NCI-H2171 (cell line): ENCODE data around the gene TFE3.

Source experiments
- DNase-seq: peaks from one replicate; lab custom pipeline; 2025; lab: John Stamatoyannopoulos, UW

TFE3 gene

DNA sequence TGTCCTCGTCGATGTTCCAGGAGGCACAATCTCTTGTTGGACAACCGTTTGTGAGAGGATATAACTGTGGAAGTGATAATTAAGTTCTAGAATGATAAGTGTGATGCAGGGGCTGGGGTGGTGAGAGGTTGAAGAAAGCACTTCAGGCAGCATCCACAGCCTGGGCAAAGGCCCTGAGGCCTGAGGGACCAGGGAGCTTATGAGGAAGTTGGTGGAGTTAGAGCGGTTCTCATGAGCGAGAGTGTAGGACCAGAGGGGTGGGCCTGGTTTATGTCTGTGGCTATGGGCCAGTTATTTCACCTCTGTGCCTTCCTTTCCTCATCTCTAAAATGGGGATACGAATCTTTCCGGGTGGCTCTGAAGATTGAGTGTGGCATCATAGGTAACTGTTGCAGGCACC, 18.3 kb upstream of the TFE3 start:
- no peak for DNase-seq

DNA sequence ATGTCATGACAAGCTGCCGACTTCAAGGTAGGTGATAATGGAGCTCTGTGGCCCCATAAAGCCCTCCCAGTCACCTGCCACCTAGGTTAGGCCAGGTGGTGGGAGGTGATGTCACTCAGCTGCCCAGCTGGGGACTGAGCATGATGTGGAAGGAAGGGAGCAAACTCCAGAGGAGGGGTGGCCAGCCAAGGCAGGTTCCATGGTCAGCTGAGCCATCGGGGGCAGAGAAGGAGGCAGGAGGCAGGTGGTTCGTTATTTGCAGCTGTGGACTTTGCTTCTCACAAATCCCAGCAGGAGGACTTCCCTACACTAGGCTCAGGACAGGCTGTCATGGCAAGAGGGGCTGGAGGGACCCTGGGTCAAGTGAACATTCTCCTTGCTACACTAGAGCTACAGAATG, 17.8 kb upstream of the TFE3 start:
- DNase-seq: no peak

DNA sequence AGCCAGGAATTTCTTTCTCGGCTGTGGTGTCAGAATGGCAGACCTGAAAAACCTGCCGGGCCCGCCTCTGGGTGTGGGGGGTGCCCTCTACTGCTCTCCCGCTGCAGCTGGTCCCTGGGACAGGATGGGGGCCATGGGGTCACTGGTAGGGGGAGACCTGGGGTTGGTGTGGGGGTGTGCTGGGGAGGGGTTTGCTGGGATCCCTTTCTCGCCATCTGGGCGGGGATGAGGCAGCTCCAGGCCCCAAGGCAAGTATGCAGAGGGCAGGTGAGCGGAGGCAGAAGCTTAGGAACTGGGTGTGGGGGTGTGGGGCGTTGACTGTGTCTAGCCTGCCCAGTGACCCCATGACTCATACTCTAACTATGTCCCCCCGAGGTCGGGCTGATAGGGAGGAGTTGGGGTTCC, 16.5 kb upstream of the TFE3 start:
- no peak for DNase-seq

DNA sequence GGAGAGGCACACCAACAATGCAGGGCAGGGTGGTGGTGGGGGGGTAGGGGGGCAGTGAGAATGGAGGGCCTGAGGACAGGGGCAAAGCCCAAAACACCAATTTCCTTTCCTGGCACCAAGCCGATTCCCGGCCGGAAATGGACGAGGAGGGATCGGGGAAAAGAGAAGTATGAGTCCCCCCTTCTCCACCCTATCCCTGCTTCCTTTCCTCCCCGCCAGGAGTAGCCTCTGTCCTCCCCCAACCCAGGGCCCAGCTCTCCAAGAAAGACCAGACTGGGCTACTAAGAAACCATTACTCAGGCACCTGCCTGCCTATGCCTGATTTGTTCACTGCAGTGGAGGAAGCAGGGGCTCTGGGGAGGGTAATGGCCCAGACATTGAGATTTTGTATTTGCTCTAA, 16.0 kb upstream of the TFE3 start:
- DNase-seq: no peak

DNA sequence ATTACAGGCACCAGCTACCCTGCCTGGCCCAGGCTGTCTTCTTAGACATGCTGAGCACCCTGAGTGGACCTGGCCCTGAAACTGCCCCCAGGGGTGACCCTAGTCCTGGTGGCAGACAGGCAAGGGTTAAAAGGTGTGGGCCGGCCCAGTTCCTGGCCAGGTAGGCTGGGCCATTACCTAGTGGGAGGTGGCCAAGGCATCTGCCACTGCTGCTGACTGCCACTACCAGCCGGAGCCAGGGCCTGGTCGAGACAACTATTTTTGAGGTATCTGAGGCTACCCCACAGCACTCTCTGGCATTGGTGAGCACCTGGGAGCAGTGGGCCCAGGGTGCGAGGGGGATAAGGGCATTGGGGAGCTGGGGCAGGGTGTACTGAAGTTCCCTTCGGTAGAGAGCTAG, 15.6 kb upstream of the TFE3 start, which contains the start of gene CCDC120:
CCDC120 (plus strand) TSS at position 206 of the 400 bp plus-strand sequence. CDS start 3,043 bp downstream, outside the sequence.
- no peak for DNase-seq

DNA sequence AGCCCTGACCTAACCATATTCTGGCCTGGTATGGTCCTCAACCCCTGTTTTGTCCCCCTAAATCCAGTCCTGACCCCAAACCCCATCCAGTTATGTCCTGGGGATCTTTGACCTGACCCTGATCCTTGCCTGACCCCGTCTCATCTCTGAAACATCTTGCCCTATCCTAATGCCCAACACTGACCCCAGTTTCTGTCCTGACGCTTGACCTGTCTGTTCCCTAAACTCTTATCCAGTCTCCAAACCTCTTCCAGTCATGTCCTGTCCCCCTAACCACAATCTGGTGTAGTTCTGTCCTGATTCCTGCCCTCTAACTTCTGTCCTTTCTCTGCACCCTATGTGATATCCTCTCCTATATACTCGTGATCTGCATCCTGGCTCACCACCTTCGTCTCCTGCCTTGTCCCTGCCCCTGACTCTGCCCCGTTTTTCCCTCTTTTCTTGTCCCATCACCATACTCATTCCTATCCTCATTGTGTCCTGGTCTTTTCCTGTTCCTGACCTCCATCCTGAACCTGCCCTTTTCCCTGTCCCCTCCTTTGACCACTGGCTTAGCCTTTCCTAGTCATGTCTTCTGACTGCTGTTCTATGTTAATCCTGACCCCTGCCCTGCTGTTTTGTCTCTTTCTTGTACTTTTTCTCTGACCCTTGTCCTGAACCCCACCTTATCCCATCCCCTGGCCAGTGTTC, 11.1 kb upstream of the TFE3 start:
- no peak for DNase-seq

DNA sequence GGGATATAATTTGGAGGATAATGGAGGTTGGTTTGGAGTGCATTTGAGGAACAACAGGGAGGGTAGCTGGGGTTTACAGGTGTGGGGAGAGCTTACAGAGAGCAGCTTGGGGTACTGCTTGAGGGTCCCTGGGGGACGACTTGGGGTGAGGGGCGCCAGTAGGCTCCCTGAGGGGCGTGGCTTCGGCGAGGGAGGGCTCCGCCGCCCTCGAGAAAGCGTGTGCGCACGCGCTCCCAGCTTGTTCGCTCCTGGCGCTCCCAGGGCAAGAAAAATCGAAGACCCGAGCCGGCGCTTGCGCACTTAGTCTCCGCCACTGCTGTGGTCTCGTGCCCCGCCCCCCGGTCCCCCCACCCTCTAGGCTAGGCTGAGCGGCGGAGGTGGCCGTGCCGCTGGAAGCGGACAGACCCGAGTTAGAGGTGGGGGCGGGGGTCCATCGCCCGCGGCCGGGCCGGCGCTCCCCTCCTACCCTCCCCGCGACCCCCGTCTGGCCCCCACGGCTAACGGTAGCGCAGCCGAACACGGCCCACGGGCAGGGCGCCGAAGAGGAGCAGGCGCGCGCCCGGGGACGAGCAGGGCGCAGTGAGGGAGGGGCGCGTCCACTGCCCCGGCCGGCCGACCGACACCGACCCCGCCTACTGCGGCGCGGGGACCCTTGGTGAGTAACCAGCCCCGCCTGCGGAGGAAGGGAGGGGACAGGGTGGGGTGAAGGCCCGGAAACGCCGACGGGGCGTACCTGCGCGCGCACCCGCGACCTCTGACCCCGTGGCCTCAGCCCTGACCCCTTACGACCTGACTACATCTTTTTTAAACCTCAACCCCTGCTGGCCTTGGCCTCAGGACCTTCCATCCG, 10.3 kb upstream of the TFE3 start:
- peak; percentile 73 for DNase-seq

DNA sequence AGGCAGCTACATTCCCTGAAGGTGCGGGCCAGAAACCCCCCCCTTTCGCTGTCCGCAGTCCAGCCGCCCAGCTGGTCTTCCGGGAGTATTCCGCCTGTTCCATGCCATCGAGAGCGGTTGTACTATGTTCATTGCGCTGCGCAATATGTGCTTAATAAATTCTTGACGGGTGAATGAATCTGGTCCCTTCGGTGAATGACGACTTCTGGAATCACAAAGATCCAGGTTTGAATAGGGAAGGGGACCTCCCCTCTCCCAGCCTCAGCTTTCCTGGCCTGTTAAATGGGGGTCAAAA, 777 bp upstream of the TFE3 start:
- no peak for DNase-seq

DNA sequence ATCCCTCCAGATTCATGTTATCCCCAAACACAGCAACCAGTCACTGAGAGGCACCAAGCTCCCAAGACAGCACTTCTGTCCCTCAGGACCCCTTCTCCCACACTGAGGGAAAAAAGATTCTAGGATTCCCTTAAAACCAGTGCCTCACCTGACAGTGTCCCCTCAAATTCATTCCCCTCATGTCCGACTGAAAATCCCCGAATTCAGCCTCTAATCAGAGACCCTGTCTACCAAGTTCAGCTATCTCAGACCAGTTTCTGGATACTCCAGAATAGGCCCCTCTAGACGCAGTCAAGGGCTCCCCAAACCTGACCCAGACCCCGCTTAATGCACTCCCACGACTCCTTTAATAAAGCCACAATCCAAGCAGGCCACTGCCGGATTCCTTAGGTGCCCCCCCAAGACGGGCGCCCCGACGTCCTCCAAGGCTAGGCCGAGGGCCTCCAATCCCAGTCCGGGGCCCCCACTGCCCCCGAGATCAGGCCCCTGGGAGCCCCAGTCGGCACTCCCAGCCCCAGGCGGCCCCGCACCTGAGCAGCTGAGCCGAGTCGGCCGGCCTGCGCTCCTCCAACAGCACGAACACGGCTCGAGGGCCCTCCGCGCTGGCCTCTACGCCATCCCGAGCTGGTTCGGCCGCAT, 457 bp downstream of the TFE3 start:
- DNase-seq: no peak

DNA sequence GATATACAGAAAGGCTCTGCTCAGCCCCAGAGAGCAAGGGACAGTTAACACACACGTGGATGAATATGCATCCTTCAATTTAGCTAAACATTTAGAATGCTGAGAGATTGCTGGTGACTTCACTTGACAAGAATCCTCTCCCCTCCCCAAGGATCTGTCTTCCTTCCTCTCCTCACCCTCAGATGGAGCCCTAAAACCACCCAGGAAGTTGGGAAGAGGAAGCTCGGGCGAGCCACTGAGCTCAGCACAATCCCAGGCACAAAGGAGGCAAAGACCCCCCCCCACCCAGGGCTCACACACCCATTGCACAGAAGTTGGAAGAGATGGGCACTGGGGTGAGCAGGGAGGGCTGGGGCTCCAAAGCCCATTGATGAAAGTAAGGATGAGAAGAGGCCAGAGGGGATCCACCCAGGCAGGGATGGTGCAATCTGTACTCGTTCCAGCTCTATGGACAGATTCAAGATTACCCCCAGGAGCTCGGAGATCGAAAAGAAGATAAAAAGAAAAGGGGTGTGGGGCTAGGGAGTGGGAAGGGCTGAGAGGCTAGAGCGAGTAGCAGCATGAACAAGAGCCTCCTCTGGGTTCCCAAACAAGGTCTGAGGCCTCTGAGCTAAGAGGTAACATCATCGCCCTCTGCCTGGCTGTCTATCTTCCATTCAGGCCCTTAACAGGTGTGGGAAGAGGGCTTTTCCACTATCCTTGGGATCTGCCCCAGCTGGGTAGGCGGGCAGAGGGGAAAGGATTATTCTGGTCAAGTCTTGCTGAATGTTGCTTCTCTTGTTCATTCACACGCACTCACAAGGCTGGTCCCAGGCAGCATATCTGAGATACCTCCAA, 1.2 kb downstream of the TFE3 start:
- DNase-seq: no peak

DNA sequence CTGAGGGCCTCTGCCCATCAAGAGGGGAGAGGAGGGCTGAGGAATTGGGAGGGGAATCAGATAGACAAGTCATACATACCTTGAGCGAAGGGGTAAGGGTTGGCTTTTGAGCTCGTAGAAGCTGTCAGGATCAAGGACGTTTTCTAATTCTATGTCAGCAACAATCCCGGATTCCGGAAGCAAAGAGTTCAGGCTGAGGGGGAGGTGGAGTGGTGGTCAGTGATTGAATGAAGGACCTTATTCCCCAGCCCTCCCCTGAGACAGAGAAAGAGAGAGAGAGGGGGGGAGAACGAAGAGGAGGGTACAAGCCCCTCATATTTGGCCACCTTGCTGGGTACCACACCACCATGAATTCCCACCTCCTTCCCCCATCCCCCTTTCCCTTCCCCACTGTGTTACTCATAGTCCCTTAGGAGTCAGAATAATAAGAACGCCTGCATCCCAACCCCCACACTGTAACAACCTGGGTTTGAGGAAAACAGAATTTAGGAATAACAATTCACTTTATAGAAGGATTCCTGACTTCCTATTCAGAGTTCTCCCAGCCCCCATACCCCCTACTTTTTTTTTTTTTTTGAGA, 2.7 kb downstream of the TFE3 start:
- no peak for DNase-seq

DNA sequence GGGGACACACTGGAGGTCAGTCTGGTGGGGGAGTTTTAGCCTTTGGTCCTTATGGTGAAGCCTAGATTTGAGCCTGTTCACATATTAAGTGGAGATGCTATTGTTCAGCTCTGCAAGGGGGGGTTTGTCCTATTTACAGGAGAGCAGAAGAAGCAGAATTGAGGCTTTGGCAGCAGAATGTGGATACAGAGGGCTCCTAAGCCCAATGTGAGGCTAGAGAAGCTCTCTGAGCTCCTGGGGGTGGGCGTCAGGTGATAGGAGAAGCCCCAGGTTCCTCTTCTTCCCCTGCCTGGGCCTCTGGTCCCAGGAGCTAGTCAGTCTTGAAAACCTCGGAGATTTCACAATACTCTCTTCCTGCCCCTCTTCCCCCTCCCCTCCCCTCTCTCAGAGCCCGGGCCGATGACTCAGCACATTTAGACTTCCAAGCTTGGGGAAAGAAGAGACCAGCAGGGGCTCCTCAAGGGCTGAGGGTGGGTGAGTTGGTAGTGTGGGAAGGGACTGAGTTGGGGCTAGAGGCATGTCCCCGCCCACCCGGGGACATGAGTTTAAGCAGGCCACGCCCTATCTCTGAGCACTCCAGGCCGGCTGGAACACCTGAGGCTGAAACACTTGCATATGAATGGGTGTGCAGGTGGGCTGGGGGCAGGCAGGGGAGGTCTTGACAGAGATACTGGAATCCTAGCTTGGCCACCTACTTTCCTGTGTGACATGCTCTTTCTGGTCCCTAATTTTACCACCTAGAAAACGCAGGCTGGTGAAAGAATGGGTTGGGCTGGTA, 3.4 kb downstream of the TFE3 start:
- peak; percentile 48 for DNase-seq

DNA sequence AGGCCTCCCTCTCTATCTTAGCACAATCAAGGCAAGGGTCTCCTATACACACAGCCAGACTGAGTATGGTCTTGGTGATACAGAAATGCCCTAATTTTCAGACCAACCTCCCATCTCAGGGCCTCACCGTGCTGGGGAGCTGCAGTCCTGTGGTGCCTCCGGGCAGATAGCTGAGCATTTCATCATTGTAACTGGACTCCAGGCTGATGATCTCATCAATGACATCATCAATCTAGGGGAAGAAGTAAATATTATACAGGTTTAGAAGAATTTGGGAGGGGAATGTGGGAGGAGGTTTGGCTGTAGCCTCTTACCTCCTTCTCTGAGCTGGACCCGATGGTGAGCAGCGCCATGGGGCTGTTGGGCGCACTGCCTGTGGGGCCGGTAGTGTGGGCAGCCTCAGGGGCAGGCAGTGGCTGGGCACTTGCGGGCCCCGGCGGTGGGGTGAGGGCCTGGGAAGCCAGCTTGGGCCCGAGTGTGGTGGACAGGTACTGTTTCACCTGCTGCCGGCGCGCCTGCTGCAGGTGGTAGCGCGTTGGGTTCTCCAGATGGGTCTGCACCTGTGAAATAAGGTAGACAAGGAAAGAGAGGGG, 5.2 kb downstream of the TFE3 start:
- no peak for DNase-seq

DNA sequence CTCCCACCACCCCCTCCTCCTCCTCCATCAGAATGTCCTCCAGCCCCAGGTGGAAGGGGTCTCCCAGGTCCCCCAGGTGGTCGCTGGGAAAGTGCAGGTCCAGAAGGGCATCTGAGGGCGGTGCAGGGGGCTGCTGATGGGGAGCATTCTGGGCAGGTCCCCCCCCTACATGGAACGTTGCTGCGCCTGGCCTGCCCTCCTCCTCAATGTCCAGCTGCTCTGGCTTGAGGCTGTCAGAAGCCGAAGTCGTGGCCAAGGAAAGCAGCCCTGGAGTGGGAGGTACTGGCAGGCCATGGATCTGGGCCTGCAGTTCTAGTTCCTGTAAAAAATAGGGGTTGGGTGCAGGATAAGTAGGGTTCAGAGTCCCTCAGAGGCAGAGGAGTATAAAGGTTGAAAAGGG, 12.9 kb downstream of the TFE3 start:
- no peak for DNase-seq

DNA sequence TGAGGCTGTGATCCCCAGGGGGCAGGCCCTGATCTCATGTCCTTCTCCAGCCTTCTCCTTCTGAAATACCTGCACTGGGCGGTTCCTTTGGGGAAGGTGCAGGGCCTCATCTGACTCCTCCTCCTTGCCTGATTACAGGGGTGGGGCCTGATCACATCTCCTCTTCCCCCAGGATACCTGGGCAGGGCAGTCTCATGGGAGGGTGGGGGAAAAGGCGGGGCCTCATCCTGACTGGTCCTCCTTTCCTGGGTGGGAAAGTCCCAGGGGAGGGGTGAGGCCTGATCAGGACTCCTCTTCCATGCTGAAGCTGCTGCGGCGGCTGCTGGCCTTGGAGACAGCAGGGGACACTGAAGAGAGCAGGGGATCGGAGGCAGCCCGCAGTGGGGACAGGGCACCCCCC, 13.3 kb downstream of the TFE3 start:
- no peak for DNase-seq

DNA sequence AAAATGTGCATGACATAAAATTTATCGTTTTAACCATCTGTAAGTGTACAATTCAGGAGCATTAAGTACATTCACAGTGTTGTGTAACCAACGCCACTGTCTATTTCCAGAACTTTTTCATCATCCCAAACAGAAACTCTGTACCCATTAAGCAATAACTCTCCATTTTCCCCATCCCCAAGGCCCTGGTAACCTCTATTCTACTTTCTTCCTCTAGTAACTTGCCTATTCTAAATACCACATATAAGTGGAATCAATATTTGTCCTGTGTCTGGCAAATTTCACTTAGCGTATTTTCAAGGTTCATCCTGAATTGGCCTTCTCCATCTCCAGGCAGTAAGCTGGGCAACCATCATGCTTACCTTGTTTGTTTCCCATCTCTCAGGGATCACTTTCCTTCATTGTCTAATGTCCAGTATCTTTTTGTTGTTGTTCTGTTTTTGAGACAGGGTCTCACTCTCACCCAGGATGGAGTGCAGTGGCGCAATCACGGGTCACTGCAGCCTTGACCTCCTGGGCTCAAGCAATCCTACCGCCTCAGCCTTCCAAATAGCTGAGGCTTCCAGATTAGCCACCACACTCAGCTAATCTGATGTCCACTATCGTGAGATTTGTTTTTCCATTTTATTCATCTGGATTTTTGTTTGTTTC, 23.4 kb downstream of the TFE3 start:
- DNase-seq: no peak

DNA sequence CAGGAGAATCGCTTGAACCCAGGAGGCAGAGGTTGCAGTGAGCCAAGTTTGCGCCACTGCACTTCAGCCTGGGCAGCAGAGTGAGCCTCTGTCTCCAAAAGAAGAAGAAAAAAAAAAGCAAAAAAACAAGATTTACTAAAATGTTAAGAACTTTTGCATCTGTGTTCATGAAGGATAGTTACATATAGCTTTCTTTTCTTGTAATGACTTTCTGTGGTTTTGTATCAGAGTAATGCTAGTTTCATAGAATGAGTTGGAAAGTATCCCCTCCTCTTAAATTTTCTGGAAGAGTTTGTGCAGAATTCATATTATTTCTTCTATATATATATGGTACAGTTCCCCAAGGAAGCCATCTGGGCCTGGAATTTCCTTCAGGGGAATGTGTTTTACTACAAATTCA, 24.1 kb downstream of the TFE3 start:
- no peak for DNase-seq

DNA sequence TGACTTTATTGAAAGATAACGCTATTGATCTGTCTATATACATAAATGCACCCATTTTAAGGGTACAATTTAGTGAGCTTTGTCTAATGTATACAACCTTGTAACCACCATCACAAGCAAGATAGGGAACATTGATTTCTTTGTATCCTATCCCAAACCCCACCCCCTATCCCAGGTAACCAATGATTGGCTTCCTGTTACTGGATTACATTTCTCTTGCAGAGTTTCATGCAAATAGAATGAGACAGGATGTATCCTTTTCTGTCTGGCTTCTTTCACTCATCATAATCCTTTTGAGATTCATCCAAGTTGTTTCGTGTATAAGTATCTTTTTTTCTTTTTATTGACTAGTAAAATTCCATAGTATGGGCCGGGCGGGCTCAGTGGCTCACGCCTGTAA, 39.5 kb downstream of the TFE3 start:
- DNase-seq: no peak

DNA sequence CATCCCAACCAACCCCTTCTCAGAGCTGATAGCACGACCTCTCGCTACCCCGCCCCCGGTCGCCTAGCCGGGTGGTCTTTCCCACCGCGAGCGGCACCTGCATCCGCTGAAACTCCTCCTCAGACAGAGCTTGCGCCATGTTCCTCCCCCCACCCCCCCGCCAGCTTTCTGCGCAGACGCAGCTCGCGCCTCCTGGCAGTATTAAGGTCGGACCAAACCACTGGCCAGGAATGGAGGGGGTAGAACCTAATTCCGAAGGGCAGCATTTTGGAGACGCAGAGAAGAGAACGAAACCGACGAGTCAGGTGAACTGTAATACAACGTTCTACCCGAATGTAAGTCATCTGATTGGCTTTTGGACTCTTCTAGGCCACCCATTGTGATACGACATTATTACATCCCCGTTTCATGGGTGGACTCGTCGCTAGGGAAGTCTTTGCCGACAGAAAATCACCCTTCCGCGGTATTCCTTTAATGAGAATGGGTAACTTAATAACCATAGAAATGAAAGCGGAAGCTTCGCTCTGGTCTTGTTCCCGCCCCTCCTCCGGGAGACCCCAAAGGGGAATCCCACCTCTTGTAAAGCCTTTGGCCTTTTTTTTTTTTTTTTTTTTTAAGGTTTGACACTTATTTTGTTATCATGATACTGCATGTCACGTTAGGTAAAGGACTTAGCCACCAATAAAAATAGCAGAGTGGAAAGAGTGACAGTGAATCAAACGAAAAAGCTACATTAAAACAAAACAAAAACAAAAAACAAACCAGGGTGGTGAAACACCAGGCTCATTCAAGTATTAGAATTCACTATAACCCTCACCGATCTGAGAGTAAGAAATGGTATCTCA, 40.8 kb downstream of the TFE3 start, which contains the start of gene GRIPAP1:
GRIPAP1 (minus strand) TSS at position 174 of the 845 bp plus-strand sequence; CDS start at position 139, 35 bp downstream.
- DNase-seq: peak; percentile 75
